ENCODE data around the gene ANKMY1.
A peak's percentile ranks its signal among the peaks of the same experiment; 100 is the strongest.

Gene ANKMY1

GRCh38 chr2:240593703-240594451 lies 36.1 kb upstream of the ANKMY1 start:
- peak; percentile 1 for DNase-seq

GRCh38 chr2:240593026-240593702 lies 35.4 kb upstream of the ANKMY1 start:
- peak; percentile 1 for DNase-seq

GRCh38 chr2:240591784-240592183 lies 34.0 kb upstream of the ANKMY1 start:
- DNase-seq: no peak

- no peak for DNase-seq
Observed at GRCh38 chr2:240591226-240591625, 33.4 kb upstream of the ANKMY1 start.

DNA sequence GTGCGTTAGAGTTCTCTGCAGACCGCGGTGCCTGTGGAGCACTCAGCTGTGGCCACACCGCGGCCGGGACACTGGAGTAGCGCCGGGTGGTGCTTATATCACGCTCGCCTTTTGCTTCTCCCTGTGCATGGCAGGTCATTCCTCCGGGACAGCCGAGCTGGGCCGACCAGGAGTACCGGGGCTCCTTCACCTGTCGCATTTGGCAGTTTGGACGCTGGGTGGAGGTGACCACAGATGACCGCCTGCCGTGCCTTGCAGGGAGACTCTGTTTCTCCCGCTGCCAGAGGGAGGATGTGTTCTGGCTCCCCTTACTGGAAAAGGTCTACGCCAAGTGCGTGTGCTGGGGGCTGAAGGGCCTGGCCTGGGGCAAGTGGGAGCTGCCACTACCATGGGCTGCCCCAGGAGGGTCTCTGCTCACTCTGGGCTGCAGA lies 32.9 kb upstream of the ANKMY1 start:
- no peak for DNase-seq

GRCh38 chr2:240589850-240590525 lies 32.2 kb upstream of the ANKMY1 start:
- DNase-seq: no peak

DNA sequence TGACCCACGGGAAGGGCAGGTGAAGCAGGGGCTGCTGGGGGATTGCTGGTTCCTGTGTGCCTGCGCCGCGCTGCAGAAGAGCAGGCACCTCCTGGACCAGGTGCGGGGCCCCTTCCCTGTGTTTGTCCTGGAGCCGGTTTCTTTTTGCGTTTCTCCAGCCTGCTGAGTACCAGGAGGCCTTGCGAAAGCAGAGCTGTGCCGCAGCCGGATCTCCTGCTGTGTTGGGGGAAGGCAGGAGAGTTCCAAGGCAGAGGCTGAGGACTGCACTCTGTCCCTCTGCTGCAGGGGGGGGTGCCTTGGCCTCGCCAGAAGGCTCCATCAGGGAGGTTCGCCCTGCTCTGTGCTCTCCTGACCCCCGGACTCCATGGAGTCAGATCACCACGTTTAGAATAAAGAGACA lies 31.6 kb upstream of the ANKMY1 start:
- DNase-seq: no peak

DNA sequence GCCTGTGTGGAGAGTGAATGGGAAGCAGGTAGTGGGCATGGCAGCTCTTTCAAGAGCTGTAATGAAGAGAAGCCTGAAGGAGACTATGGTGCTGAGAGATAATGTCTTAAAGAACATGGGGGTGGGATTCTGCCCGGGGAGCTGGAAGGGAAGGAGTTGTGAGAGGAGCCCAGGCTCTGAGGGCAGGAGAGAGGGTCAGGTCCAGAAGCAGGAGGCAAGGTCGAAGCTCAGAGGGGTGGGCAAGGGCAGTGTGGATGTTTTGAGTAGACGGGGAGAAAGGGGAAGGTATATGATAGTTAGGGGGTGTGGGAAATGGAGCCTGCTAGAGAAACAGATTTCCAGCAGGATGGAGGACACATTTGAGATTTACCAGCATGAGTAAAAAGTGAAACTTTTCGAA lies 30.9 kb upstream of the ANKMY1 start:
- DNase-seq: no peak

DNA sequence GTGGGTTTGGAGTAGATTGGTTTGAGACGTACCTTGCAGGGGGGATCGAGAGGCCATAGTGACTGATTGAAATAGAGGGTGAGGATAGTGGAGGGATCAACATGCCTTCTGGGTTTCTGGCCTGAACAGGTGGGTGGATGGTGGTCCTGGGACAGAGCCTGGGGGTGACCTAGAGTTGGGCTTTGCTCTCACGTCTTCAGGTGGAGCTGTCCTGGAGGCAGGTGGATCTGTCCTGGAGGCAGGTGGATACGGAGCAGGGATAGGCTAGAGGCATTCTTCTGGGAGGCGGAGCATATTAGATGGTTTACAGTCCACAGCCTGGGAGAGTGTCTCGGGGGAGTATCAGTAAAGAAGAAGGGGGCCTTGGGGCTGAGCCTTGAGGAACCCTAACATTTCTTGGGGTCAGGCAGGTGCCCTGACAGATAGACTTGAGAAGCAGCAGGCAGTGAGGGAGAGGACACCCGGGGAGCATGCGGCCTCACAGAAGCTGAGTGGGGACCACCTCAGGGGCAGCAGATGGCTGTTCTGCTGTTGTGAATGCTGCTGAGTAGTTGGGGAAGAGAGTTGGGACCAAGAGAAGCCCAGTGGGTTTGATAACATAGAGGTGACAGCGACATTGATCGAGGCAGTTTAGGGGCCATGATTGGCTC lies 30.3 kb upstream of the ANKMY1 start:
- no peak for DNase-seq

- peak; percentile 70 for DNase-seq
Observed at GRCh38 chr2:240586919-240587800, 29.4 kb upstream of the ANKMY1 start.

- peak; percentile 97 for DNase-seq
Observed at GRCh38 chr2:240586198-240586918, 28.6 kb upstream of the ANKMY1 start, which contains the start of gene CAPN10. CAPN10 (plus strand) TSS chr2:240586734; CDS start chr2:240586912, 178 bp downstream.

GRCh38 chr2:240585681-240586197 lies 28.0 kb upstream of the ANKMY1 start:
- no peak for DNase-seq

GRCh38 chr2:240585101-240585500 lies 27.3 kb upstream of the ANKMY1 start:
- no peak for DNase-seq

- no peak for DNase-seq
Observed at GRCh38 chr2:240584486-240585031, 26.8 kb upstream of the ANKMY1 start.

DNA sequence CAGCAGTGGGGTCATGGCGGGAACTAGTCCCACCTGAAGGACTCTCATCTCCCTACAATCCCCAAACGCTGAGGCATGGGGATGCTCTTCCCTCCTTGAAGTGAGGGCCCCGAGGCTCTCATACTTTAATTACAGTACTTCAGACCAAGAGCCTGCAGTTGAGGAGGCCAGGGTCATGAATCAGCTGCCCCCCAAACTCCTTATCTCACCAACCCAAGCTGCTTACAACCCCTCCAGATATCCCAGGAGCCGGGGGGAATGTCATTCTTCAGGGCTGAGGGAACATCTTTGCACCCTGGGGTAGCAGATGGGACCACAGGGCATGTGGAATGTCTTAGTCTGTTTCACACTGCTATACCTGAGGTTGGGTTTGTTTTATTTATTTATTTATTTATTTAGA lies 26.0 kb upstream of the ANKMY1 start:
- no peak for DNase-seq

- DNase-seq: no peak
Observed at GRCh38 chr2:240582781-240583180, 25.0 kb upstream of the ANKMY1 start.

DNA sequence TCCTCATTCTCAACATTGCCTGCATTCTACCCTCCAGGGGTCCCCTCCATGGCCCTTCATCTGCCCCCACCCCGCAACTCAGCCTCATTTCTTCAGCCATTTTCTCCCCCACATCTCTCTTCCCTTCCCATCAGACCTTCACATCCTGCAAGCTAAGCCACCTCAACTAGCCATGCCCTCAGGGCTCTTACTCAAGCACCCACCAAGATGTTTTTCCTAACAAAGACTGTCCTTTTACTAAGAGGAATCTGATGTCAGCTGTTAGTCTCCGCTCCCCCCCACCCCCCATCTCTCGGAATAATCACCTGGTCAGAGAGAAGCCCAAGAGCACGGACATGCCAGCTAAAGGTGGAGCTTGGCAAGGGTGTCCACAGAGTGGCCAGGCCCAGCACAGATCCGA lies 24.0 kb upstream of the ANKMY1 start:
- no peak for DNase-seq

GRCh38 chr2:240579771-240580614 lies 22.2 kb upstream of the ANKMY1 start:
- peak; percentile 87 for DNase-seq

DNA sequence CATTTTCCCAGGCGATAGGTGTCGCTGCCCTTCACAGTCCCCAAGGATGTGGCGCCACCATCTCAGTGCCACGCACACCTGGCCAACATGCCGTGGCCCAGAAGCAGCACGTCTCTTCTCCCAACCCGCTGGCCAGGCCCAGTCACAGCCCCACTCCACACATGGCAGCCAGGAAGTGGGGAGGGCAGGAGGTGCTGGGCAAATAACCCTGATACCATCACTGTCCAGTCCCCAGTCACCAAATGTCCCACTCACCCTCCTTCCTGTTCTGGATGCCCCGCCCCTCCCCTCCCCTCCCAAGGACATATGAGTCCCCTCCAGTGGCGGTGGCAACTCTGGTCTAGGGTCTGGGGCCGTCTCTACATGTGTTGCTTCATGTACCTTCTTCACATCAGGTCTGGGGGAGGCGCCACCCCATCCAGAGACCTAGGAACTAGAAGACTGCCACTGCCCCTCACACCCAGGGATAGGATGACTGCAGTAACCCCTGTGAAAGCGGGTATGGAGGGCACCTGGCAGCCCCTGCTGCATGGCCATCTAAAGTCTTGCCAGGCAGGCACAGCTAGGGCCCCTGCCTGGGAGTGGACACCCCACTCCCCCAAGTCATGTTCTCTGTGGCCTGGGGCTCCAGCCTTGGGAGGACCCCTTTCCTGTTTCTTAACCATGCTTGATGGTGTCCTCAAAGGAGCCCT lies 21.4 kb upstream of the ANKMY1 start:
- DNase-seq: peak; percentile 17

All from CD4-positive, alpha-beta T cell treated with Interleukin-17A for 4 hours (primary cell).